GM19023 (cell line): ENCODE results near the gene FABP3.

ENCODE experiments used
- ATAC-seq: cut with Tn5 transposase; IDR thresholded peaks from one replicate; pipeline ENCODE4 v1.9.1; 2021; ENCODE audit warnings: mild to moderate bottlenecking, moderate library complexity; ENCODE audit not compliant: unreplicated experiment

The FABP3 gene

DNA sequence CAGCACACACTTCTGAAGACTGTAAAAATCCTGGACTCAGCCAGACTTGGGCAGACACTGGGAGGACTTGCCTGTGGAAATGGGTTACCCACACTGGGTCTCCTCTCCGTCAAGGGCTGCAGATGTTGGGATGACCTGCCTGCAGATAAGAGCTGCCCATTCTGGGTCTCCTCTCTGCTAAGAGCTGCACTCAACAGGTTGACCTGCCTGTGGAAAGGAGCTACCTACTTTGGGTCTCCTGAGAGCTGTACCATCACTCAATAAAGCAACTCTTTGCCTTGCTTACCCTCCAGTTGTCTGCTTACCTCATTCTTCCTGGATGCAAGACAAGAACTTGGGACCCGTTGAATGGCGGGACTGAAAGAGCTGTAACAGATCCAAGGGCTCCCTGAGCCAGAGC is 47.9 kb downstream of the FABP3 start:
- no peak for ATAC-seq

DNA sequence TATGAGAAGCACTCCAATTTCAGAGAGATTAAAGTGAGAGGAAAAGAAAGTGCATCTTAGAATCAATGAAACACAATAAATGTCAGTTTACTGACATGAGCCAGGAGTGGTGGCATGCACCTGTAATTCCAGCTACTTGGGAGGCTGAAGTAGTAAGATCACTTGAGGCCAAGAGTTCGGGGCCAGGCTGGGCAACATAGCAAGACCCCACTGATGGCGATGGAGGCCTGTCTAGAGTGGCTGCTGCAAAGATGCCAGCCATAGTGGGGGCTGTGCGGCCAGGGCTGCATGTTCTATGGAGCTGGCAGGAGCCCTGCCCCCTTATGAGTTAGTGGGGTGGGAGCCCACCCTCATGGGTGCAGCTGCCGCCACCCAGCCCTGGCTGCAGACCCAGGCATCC is 48.8 kb downstream of the FABP3 start:
- no peak for ATAC-seq

DNA sequence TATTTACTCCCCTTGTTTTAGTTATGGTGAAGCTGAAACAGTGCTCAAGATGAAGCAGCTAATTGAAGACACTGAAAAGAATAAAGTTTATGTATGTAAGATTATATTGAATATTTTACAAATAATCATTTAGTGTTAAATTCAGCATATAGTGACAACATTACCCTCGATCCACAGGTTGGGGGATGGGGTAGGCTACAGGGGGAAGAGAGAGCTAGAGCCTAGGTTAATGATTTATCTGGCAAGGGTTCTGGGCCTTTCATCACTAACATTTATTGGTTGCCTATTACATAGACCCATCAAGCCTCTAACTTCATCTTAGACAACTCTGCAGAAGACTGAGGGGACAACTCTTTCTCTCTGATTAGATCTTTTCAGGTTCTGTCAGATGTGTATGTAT is 54.7 kb downstream of the FABP3 start:
- ATAC-seq: no peak

DNA sequence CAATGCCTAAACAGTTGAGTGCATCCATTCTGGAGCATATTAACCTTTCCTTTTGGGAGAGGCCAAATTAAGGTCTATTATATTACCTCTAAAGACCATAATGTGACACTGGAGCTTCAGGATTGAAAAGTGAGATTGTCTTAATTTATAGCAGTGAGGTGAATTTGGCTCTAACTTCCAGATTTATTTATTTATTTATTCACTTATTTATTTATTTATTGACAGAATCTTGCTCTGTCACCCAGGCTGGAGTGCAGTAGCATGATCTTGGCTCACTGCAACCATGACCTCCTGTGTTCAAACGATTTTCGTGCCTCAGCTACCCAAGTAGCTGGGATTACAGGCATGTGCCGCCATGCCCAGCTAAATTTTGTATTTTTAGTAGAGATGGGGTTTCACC is 57.0 kb downstream of the FABP3 start:
- no peak for ATAC-seq
